HFF-Myc (cell line): ENCODE measurements around the gene MRAP.
A peak's percentile ranks its signal among the peaks of the same experiment; 100 is the strongest.

Experiments used
- DNase-seq: peaks from one replicate; pipeline ENCODE4 v3.0.0-alpha.2; 2011; ENCODE audit warnings: low read depth; ENCODE audit errors: extremely low read depth
- H3K4me3 ChIP-seq: replicated peaks from 2 replicates; pipeline ENCODE4 v1.5.1; 2011; ENCODE audit warnings: low read depth, mild to moderate bottlenecking, control low read depth, low read length
- CTCF ChIP-seq: IDR thresholded peaks from 2 replicates; pipeline ENCODE4 v1.5.1; 2012; ENCODE audit warnings: mild to moderate bottlenecking, low read depth, low read length, control low read depth; ENCODE audit errors: missing control alignments

The MRAP gene

GRCh38 chr21:32359719-32360260, 61.1 kb downstream of the MRAP start:
- TF ChIP-seq CTCF, result peak; percentile 31
- no peak for DNase-seq

GRCh38 chr21:32360401-32360975, 61.8 kb downstream of the MRAP start:
- no peak for TF ChIP-seq CTCF
- no peak for DNase-seq
- no peak overlapping the region for H3K4me3 ChIP-seq

More at GRCh38 chr21:32359719-32360260, 61.1 kb downstream of the MRAP start:
- H3K4me3 ChIP-seq, result no peak overlapping the region
